Neural cell (in vitro differentiated cells): ENCODE results near the gene ZNF496. TPM values are rescaled to one million over a fixed set of nuclear protein-coding genes. Genes with fewer than 3 reads are reported as not detected.

Source experiments
- H2AFZ ChIP-seq: fragments of 200-600, 300-800 bp; sonication (generic), shearing (Covaris generic); 2 replicates; pipeline ENCODE4 v1.6.0; 2014; ENCODE audit warnings: low read depth, mild to moderate bottlenecking, antibody characterized with exemption, low read length, moderate library complexity
- H3F3A ChIP-seq: fragments of 200-600 bp; shearing (Covaris generic); 2 replicates; pipeline ENCODE4 v1.6.1; 2016; ENCODE audit warnings: mild to moderate bottlenecking, moderate library complexity, mixed read lengths, antibody characterized with exemption, low read length; ENCODE audit not compliant: insufficient read depth, poor library complexity, severe bottlenecking
- H3K27ac ChIP-seq: fragments of 200-600, 300-800 bp; sonication (generic), shearing (Covaris generic); 2 replicates; pipeline ENCODE4 v1.5.1; 2014; ENCODE audit warnings: mild to moderate bottlenecking, low read length, moderate library complexity
- H3K27me3 ChIP-seq: fragments of 300-800, 200-600 bp; sonication (generic), shearing (Covaris generic); 2 replicates; pipeline ENCODE4 v1.6.0; 2014; ENCODE audit warnings: mild to moderate bottlenecking, low read depth, low read length, moderate library complexity; ENCODE audit not compliant: insufficient read depth
- H3K36me3 ChIP-seq: fragments of 300-800, 200-600 bp; sonication (generic), shearing (Covaris generic); 2 replicates; pipeline ENCODE4 v1.5.1; 2014; ENCODE audit warnings: mild to moderate bottlenecking, antibody characterized with exemption, low read length, moderate library complexity; ENCODE audit not compliant: insufficient read depth
- H3K4me2 ChIP-seq: fragments of 300-800, 200-600 bp; sonication (generic), shearing (Covaris generic); 2 replicates; pipeline ENCODE4 v1.6.0; 2014; ENCODE audit warnings: mild to moderate bottlenecking, low read length
- H3K4me3 ChIP-seq: fragments of 300-800, 200-600 bp; sonication (generic), shearing (Covaris generic); 2 replicates; pipeline ENCODE4 v1.5.1; 2014; ENCODE audit warnings: mild to moderate bottlenecking, low read length, moderate library complexity
- H3K79me2 ChIP-seq: fragments of 200-600 bp; shearing (Covaris generic); replicated peaks from 2 replicates; pipeline ENCODE4 v1.6.0; 2014; ENCODE audit warnings: mild to moderate bottlenecking, low read length, moderate library complexity; ENCODE audit not compliant: insufficient read depth
- H3K9ac ChIP-seq: fragments of 300-800, 200-600 bp; sonication (generic), shearing (Covaris generic); 2 replicates; pipeline ENCODE4 v1.6.1; 2016; ENCODE audit warnings: mild to moderate bottlenecking, low read length, mixed read lengths
- H3K9me2 ChIP-seq: fragments of 200-600 bp; shearing (Covaris generic); 2 replicates; pipeline ENCODE4 v1.6.1; 2016; ENCODE audit warnings: mild to moderate bottlenecking, low read length, mixed read lengths; ENCODE audit not compliant: insufficient read depth
- H3K9me3 ChIP-seq: fragments of 200-600, 300-800 bp; sonication (generic), shearing (Covaris generic); 2 replicates; pipeline ENCODE4 v1.6.1; 2016; ENCODE audit warnings: mild to moderate bottlenecking, mixed run types, low read length, moderate library complexity, mixed read lengths
- H4K20me1 ChIP-seq: fragments of 200-600 bp; shearing (Covaris generic); 2 replicates; pipeline ENCODE4 v1.6.1; 2016; ENCODE audit warnings: mild to moderate bottlenecking, mixed run types; ENCODE audit not compliant: insufficient read depth
- EP300 ChIP-seq: fragments of 450-650 bp; conservative IDR thresholded peaks from 2 replicates; pipeline ENCODE4 v1.6.1; 2014; ENCODE audit warnings: antibody characterized with exemption, mild to moderate bottlenecking, moderate library complexity; ENCODE audit not compliant: poor library complexity, severe bottlenecking
- EZH2 ChIP-seq: fragments of 200-600, 300-800 bp; shearing (Covaris generic), sonication (generic); IDR thresholded peaks from 2 replicates; pipeline ENCODE4 v1.6.1; 2014; ENCODE audit warnings: antibody characterized with exemption, low read length, borderline replicate concordance, mild to moderate bottlenecking; ENCODE audit not compliant: insufficient read depth, poor library complexity, severe bottlenecking
- MXI1 ChIP-seq: fragments of 450-650 bp; conservative IDR thresholded peaks from 2 replicates; pipeline ENCODE4 v1.6.1; 2014; ENCODE audit warnings: antibody characterized with exemption, mild to moderate bottlenecking; ENCODE audit not compliant: poor library complexity, severe bottlenecking
- POLR2AphosphoS5 ChIP-seq: IDR thresholded peaks from 2 replicates; pipeline ENCODE4 v1.6.1; 2012
- RAD21 ChIP-seq: fragments of 450-650 bp; conservative IDR thresholded peaks from 2 replicates; pipeline ENCODE4 v1.6.1; 2014; ENCODE audit warnings: antibody characterized with exemption, mild to moderate bottlenecking, moderate library complexity
- SMC3 ChIP-seq: fragments of 450-650 bp; conservative IDR thresholded peaks from 2 replicates; pipeline ENCODE4 v1.6.1; 2014; ENCODE audit warnings: antibody characterized with exemption, mild to moderate bottlenecking, moderate library complexity; ENCODE audit not compliant: poor library complexity
- TAF1 ChIP-seq: IDR thresholded peaks from 2 replicates; pipeline ENCODE4 v1.6.1; 2012; ENCODE audit warnings: low read depth
- polyA plus RNA-seq: library from polyadenylated mRNA; depleted of rRNA; stranded (reverse); fragments of >200 nt; gene quantifications from 2 replicates; pipeline ENCODE4 v1.2.3, GENCODE V29; 2014
- TF ChIP-seq, protein P1 (sequence below): IDR thresholded peaks from 2 replicates; pipeline ENCODE4 v1.6.1; 2012; ENCODE audit warnings: borderline replicate concordance
- TF ChIP-seq, protein P2 (sequence below): fragments of 450-650 bp; IDR thresholded peaks from 2 replicates; pipeline ENCODE4 v1.5.1; 2014; ENCODE audit warnings: antibody characterized with exemption, mild to moderate bottlenecking, moderate library complexity; ENCODE audit not compliant: poor library complexity, severe bottlenecking

Gene ZNF496
- polyA plus RNA-seq, 1 donor from 2014 or later = 25.2 TPM

DNA sequence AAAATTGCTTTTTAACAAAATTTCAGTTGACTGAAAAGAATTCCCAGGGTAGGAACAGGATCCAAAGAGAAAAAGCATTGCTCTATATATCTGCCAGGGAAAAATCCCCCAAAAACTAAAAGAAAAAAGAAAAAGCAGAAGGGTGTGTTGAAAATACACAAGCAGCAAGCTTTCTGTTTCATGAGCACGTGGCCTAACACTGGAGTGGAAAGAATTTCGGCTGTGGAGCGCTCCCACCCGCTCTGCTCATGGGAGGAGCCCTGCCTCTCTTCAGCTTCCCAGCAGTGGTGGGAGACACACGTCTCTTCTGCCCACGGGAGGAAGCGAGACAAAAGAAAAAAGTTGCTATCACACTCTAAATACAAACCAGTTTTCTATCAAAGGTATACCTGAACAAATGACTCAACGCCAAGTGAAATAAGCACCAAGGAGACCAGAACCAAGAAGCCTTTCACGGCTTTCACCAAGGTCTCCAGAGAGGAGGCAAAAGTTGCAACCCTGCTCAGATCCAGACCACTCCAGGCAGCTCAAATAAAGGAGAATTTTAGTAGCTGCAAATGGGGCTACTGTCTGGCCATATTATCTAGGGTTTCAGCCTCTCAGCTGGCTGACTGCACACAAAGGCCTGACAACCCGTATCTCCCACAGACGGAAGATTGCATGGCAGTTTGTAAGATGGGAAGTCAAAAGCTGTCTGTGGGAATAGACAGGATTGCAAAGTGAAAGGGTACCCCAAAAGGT is 29.5 kb upstream of the ZNF496 start:
- no peaks in the 10 kb centered on the region for H4K20me1 ChIP-seq
- no peaks in the 10 kb centered on the region for H3K9me3 ChIP-seq
- H3F3A ChIP-seq = no peaks in the 10 kb centered on the region
- TF ChIP-seq MXI1 (no peak), TAF1 (no peak), RAD21 (no peak), POLR2AphosphoS5 (no peak), EP300 (no peak)
- TF ChIP-seq, protein P1, sequence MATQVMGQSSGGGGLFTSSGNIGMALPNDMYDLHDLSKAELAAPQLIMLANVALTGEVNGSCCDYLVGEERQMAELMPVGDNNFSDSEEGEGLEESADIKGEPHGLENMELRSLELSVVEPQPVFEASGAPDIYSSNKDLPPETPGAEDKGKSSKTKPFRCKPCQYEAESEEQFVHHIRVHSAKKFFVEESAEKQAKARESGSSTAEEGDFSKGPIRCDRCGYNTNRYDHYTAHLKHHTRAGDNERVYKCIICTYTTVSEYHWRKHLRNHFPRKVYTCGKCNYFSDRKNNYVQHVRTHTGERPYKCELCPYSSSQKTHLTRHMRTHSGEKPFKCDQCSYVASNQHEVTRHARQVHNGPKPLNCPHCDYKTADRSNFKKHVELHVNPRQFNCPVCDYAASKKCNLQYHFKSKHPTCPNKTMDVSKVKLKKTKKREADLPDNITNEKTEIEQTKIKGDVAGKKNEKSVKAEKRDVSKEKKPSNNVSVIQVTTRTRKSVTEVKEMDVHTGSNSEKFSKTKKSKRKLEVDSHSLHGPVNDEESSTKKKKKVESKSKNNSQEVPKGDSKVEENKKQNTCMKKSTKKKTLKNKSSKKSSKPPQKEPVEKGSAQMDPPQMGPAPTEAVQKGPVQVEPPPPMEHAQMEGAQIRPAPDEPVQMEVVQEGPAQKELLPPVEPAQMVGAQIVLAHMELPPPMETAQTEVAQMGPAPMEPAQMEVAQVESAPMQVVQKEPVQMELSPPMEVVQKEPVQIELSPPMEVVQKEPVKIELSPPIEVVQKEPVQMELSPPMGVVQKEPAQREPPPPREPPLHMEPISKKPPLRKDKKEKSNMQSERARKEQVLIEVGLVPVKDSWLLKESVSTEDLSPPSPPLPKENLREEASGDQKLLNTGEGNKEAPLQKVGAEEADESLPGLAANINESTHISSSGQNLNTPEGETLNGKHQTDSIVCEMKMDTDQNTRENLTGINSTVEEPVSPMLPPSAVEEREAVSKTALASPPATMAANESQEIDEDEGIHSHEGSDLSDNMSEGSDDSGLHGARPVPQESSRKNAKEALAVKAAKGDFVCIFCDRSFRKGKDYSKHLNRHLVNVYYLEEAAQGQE = no peak
- no peak overlapping the region for H3K9ac ChIP-seq
- no peaks in the 10 kb centered on the region for H3K9me2 ChIP-seq
- no peaks in the 10 kb centered on the region for H3K27me3 ChIP-seq
- H3K36me3 ChIP-seq = no peaks in the 10 kb centered on the region
- H3K27ac ChIP-seq = no peak overlapping the region
- H3K79me2 ChIP-seq = no peaks in the 10 kb centered on the region
- no peak overlapping the region for H3K4me2 ChIP-seq
- H3K4me3 ChIP-seq = no peak overlapping the region
- H2AFZ ChIP-seq = no peak overlapping the region

DNA sequence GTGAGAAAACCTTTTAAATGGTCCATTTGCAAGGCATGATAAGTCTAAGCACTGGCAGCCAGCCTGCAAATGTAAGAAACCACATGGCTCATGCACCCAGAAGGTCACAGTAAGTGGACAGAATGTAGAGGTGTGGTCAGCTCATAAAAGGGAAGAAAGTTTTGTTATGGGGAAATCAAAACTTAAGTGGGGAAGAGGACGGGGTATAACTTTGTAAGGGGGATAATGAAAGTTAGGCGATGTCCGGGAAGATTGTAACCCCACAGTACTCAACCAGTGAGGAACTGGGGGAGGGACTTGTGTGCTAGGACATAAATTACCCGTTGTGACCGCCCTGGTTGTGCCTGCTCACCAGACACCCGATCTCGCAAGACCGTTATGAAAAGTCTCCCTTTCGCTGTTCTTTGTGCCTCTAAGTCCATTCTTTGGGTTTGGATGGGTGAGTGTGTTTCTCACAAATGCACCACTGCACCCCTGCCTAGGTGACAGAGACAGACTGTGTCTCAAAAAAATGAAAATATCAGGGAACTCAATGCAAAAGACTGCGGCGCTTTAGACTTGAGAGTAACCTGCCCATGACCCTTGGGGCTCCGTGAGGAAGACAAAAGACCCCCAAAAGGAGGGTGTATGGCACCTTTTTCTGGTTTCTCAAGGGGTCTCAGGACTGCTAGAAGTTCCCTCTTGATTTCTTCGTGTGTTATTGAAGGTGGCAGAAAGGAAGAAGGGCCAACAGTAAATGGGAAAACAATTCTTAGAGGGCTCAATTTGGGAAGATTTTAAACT is 28.6 kb upstream of the ZNF496 start:
- Histone ChIP-seq H3K9me3 (no peaks in the 10 kb centered on the region), H3K36me3 (no peaks in the 10 kb centered on the region), H4K20me1 (no peaks in the 10 kb centered on the region), H3K27me3 (no peaks in the 10 kb centered on the region), H3F3A (no peaks in the 10 kb centered on the region), H3K9me2 (no peaks in the 10 kb centered on the region), H3K4me3 (no peak overlapping the region), H3K27ac (no peak overlapping the region), H3K79me2 (no peaks in the 10 kb centered on the region), H2AFZ (no peak overlapping the region), H3K4me2 (no peak overlapping the region), H3K9ac (no peak overlapping the region)
- no peak for TF ChIP-seq TAF1
- TF ChIP-seq POLR2AphosphoS5 = no peak
- no peak for TF ChIP-seq RAD21
- no peak for TF ChIP-seq SMC3
- TF ChIP-seq EZH2 = no peak
- TF ChIP-seq EP300 = no peak
- TF ChIP-seq MXI1 = no peak

DNA sequence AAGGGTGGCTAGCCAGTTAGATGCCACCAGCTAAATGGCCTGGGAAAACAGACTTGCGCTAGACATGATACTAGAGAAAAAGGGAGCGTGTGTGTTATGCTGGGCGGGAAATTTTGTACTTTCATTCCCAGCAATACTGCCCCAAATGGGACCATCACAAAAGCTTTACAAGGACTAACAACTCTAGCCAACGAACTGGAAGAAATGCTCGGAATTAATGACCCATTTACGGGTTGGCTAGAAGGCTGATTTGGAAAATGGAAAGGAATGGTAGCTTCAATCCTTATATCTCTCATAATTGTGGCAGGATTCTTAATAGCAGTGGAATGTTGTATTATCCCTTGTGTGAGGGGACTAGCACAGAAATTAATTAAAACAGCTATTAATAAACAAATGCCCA is 27.9 kb upstream of the ZNF496 start:
- Histone ChIP-seq H3K9me3 (no peaks in the 10 kb centered on the region), H4K20me1 (no peaks in the 10 kb centered on the region), H3K9me2 (no peaks in the 10 kb centered on the region), H3K27ac (no peak overlapping the region), H3F3A (no peaks in the 10 kb centered on the region), H3K4me3 (no peak overlapping the region), H3K36me3 (no peaks in the 10 kb centered on the region), H3K27me3 (no peaks in the 10 kb centered on the region), H3K4me2 (no peak overlapping the region), H3K9ac (no peak overlapping the region), H2AFZ (no peak overlapping the region), H3K79me2 (no peaks in the 10 kb centered on the region)
- TF ChIP-seq RAD21 = no peak
- TF ChIP-seq MXI1 = no peak
- no peak for TF ChIP-seq SMC3
- TF ChIP-seq, protein P2, sequence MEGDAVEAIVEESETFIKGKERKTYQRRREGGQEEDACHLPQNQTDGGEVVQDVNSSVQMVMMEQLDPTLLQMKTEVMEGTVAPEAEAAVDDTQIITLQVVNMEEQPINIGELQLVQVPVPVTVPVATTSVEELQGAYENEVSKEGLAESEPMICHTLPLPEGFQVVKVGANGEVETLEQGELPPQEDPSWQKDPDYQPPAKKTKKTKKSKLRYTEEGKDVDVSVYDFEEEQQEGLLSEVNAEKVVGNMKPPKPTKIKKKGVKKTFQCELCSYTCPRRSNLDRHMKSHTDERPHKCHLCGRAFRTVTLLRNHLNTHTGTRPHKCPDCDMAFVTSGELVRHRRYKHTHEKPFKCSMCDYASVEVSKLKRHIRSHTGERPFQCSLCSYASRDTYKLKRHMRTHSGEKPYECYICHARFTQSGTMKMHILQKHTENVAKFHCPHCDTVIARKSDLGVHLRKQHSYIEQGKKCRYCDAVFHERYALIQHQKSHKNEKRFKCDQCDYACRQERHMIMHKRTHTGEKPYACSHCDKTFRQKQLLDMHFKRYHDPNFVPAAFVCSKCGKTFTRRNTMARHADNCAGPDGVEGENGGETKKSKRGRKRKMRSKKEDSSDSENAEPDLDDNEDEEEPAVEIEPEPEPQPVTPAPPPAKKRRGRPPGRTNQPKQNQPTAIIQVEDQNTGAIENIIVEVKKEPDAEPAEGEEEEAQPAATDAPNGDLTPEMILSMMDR = no peak
- no peak for TF ChIP-seq EP300
- TF ChIP-seq, protein P1 = no peak
- no peak for TF ChIP-seq EZH2
